ENCODE data around the gene EXOC2.

The EXOC2 gene

GRCh38 chr6:489762-490161 lies 203.2 kb downstream of the EXOC2 start:
- H3K9ac ChIP-seq (ENCODE audit: low read length) = no peak overlapping the region
- no peak overlapping the region for H3K4me3 ChIP-seq (ENCODE audit: low read length)
- no peaks in the 10 kb centered on the region for H3K27me3 ChIP-seq (ENCODE audit: control insufficient read depth, insufficient read depth, low read length)
- peaks cover 5% of the 10 kb centered on the region for H3K36me3 ChIP-seq (ENCODE audit: control insufficient read depth, insufficient read depth, low read length)
- no peaks in the 10 kb centered on the region for H3K4me1 ChIP-seq (ENCODE audit: control insufficient read depth, insufficient read depth, low read length)
- no peak overlapping the region for H3K27ac ChIP-seq (ENCODE audit: low read depth, low read length)

- Histone ChIP-seq H3K36me3 (ENCODE audit: control insufficient read depth, insufficient read depth, low read length) (peaks cover 5% of the 10 kb centered on the region), H3K27me3 (ENCODE audit: control insufficient read depth, insufficient read depth, low read length) (no peaks in the 10 kb centered on the region), H3K4me1 (ENCODE audit: control insufficient read depth, insufficient read depth, low read length) (no peaks in the 10 kb centered on the region), H3K27ac (ENCODE audit: low read depth, low read length) (no peak overlapping the region), H3K4me3 (ENCODE audit: low read length) (no peak overlapping the region), H3K9ac (ENCODE audit: low read length) (no peak overlapping the region)
These were observed 203.9 kb downstream of the EXOC2 start for GRCh38 chr6:489001-489400.

GRCh38 chr6:487956-488355 lies 205.0 kb downstream of the EXOC2 start:
- Histone ChIP-seq H3K4me3 (ENCODE audit: low read length) (no peak overlapping the region), H3K27me3 (ENCODE audit: control insufficient read depth, insufficient read depth, low read length) (no peaks in the 10 kb centered on the region), H3K4me1 (ENCODE audit: control insufficient read depth, insufficient read depth, low read length) (no peaks in the 10 kb centered on the region), H3K9ac (ENCODE audit: low read length) (no peak overlapping the region), H3K36me3 (ENCODE audit: control insufficient read depth, insufficient read depth, low read length) (peaks cover 5% of the 10 kb centered on the region), H3K27ac (ENCODE audit: low read depth, low read length) (no peak overlapping the region)

- no peak overlapping the region for H3K27ac ChIP-seq (ENCODE audit: low read depth, low read length)
- no peak overlapping the region for H3K9ac ChIP-seq (ENCODE audit: low read length)
- no peak overlapping the region for H3K4me3 ChIP-seq (ENCODE audit: low read length)
- H3K27me3 ChIP-seq (ENCODE audit: control insufficient read depth, insufficient read depth, low read length) = no peaks in the 10 kb centered on the region
- peaks cover 5% of the 10 kb centered on the region for H3K36me3 ChIP-seq (ENCODE audit: control insufficient read depth, insufficient read depth, low read length)
- H3K4me1 ChIP-seq (ENCODE audit: control insufficient read depth, insufficient read depth, low read length) = no peaks in the 10 kb centered on the region
These were observed 207.2 kb downstream of the EXOC2 start for GRCh38 chr6:485655-486170.

- no peaks in the 10 kb centered on the region for H3K27me3 ChIP-seq (ENCODE audit: control insufficient read depth, insufficient read depth, low read length)
- peaks cover 5% of the 10 kb centered on the region for H3K36me3 ChIP-seq (ENCODE audit: control insufficient read depth, insufficient read depth, low read length)
- H3K4me3 ChIP-seq (ENCODE audit: low read length) = no peak overlapping the region
- H3K27ac ChIP-seq (ENCODE audit: low read depth, low read length) = no peak overlapping the region
- no peaks in the 10 kb centered on the region for H3K4me1 ChIP-seq (ENCODE audit: control insufficient read depth, insufficient read depth, low read length)
- H3K9ac ChIP-seq (ENCODE audit: low read length) = no peak overlapping the region
These were observed 208.2 kb downstream of the EXOC2 start for GRCh38 chr6:484746-485145.

- H3K36me3 ChIP-seq (ENCODE audit: control insufficient read depth, insufficient read depth, low read length) = peaks cover 5% of the 10 kb centered on the region
- no peaks in the 10 kb centered on the region for H3K4me1 ChIP-seq (ENCODE audit: control insufficient read depth, insufficient read depth, low read length)
- no peak overlapping the region for H3K9ac ChIP-seq (ENCODE audit: low read length)
- no peak overlapping the region for H3K27ac ChIP-seq (ENCODE audit: low read depth, low read length)
- H3K27me3 ChIP-seq (ENCODE audit: control insufficient read depth, insufficient read depth, low read length) = no peaks in the 10 kb centered on the region
- H3K4me3 ChIP-seq (ENCODE audit: low read length) = no peak overlapping the region
These were observed 208.7 kb downstream of the EXOC2 start for GRCh38 chr6:484086-484745.

GRCh38 chr6:475314-475713 lies 217.6 kb downstream of the EXOC2 start:
- H3K4me1 ChIP-seq (ENCODE audit: control insufficient read depth, insufficient read depth, low read length) = no peaks in the 10 kb centered on the region

GRCh38 chr6:474453-475185 lies 218.3 kb downstream of the EXOC2 start:
- H3K4me3 ChIP-seq (ENCODE audit: low read length) = no peak overlapping the region
- H3K4me1 ChIP-seq (ENCODE audit: control insufficient read depth, insufficient read depth, low read length) = no peaks in the 10 kb centered on the region
- H3K27ac ChIP-seq (ENCODE audit: low read depth, low read length) = no peak overlapping the region
- H3K27me3 ChIP-seq (ENCODE audit: control insufficient read depth, insufficient read depth, low read length) = no peaks in the 10 kb centered on the region
- no peaks in the 10 kb centered on the region for H3K36me3 ChIP-seq (ENCODE audit: control insufficient read depth, insufficient read depth, low read length)
- no peak overlapping the region for H3K9ac ChIP-seq (ENCODE audit: low read length)

More at GRCh38 chr6:475314-475713, 217.6 kb downstream of the EXOC2 start:
- Histone ChIP-seq H3K9ac (ENCODE audit: low read length) (no peak overlapping the region), H3K27ac (ENCODE audit: low read depth, low read length) (no peak overlapping the region), H3K36me3 (ENCODE audit: control insufficient read depth, insufficient read depth, low read length) (no peaks in the 10 kb centered on the region), H3K4me3 (ENCODE audit: low read length) (no peak overlapping the region), H3K27me3 (ENCODE audit: control insufficient read depth, insufficient read depth, low read length) (no peaks in the 10 kb centered on the region)

GRCh38 chr6:473768-474452 lies 219.0 kb downstream of the EXOC2 start:
- H3K9ac ChIP-seq (ENCODE audit: low read length) = no peak overlapping the region
- no peak overlapping the region for H3K27ac ChIP-seq (ENCODE audit: low read depth, low read length)
- no peaks in the 10 kb centered on the region for H3K27me3 ChIP-seq (ENCODE audit: control insufficient read depth, insufficient read depth, low read length)
- no peak overlapping the region for H3K4me3 ChIP-seq (ENCODE audit: low read length)
- H3K36me3 ChIP-seq (ENCODE audit: control insufficient read depth, insufficient read depth, low read length) = no peaks in the 10 kb centered on the region
- no peaks in the 10 kb centered on the region for H3K4me1 ChIP-seq (ENCODE audit: control insufficient read depth, insufficient read depth, low read length)

GRCh38 chr6:473356-473755 lies 219.6 kb downstream of the EXOC2 start:
- H3K9ac ChIP-seq (ENCODE audit: low read length) = no peak overlapping the region
- no peaks in the 10 kb centered on the region for H3K36me3 ChIP-seq (ENCODE audit: control insufficient read depth, insufficient read depth, low read length)
- no peak overlapping the region for H3K27ac ChIP-seq (ENCODE audit: low read depth, low read length)
- H3K4me3 ChIP-seq (ENCODE audit: low read length) = no peak overlapping the region
- no peaks in the 10 kb centered on the region for H3K27me3 ChIP-seq (ENCODE audit: control insufficient read depth, insufficient read depth, low read length)
- no peaks in the 10 kb centered on the region for H3K4me1 ChIP-seq (ENCODE audit: control insufficient read depth, insufficient read depth, low read length)

GRCh38 chr6:470901-471448 lies 222.0 kb downstream of the EXOC2 start:
- Histone ChIP-seq H3K4me1 (ENCODE audit: control insufficient read depth, insufficient read depth, low read length) (no peaks in the 10 kb centered on the region), H3K36me3 (ENCODE audit: control insufficient read depth, insufficient read depth, low read length) (no peaks in the 10 kb centered on the region), H3K9ac (ENCODE audit: low read length) (no peak overlapping the region), H3K27ac (ENCODE audit: low read depth, low read length) (no peak overlapping the region), H3K27me3 (ENCODE audit: control insufficient read depth, insufficient read depth, low read length) (no peaks in the 10 kb centered on the region), H3K4me3 (ENCODE audit: low read length) (no peak overlapping the region)

All from rectal smooth muscle tissue (tissue), 1 donor.